A549 (cell line): ENCODE results near the gene TSHZ2.

Experiments
- CHD2 ChIP-seq: fragments of 150-350 bp; IDR thresholded peaks from 2 replicates; pipeline ENCODE4 v1.6.1; 2014; ENCODE audit warnings: low read length; ENCODE audit not compliant: partially characterized antibody
- GATA3 ChIP-seq: IDR thresholded peaks from 2 replicates; pipeline ENCODE4 v1.6.1; 2012; ENCODE audit warnings: borderline replicate concordance
- PBX3 ChIP-seq: IDR thresholded peaks from 2 replicates; pipeline ENCODE4 v1.6.1; 2012
- POLR2A ChIP-seq: IDR thresholded peaks from 2 replicates; pipeline ENCODE4 v1.6.1; 2012; ENCODE audit warnings: mild to moderate bottlenecking, low read length
- ZNF302 ChIP-seq: fragments of 250-450 bp; sonication (Bioruptor Pico); IDR thresholded peaks from 2 replicates; pipeline ENCODE4 v1.9.0; 2021; ENCODE audit warnings: inconsistent platforms, mild to moderate bottlenecking, moderate library complexity
- TF ChIP-seq, protein P1 (sequence below): fragments of >200 bp; sonication (Bioruptor Twin); formaldehyde crosslinking; IDR thresholded peaks from 3 replicates; pipeline ENCODE4 v1.5.1; 2016
- TF ChIP-seq, protein P2 (sequence below): IDR thresholded peaks from 2 replicates; pipeline ENCODE4 v1.6.1; 2012

- TF ChIP-seq POLR2A = no peak
- TF ChIP-seq, protein P1, sequence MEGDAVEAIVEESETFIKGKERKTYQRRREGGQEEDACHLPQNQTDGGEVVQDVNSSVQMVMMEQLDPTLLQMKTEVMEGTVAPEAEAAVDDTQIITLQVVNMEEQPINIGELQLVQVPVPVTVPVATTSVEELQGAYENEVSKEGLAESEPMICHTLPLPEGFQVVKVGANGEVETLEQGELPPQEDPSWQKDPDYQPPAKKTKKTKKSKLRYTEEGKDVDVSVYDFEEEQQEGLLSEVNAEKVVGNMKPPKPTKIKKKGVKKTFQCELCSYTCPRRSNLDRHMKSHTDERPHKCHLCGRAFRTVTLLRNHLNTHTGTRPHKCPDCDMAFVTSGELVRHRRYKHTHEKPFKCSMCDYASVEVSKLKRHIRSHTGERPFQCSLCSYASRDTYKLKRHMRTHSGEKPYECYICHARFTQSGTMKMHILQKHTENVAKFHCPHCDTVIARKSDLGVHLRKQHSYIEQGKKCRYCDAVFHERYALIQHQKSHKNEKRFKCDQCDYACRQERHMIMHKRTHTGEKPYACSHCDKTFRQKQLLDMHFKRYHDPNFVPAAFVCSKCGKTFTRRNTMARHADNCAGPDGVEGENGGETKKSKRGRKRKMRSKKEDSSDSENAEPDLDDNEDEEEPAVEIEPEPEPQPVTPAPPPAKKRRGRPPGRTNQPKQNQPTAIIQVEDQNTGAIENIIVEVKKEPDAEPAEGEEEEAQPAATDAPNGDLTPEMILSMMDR = no peak
- TF ChIP-seq CHD2 = no peak
- TF ChIP-seq, protein P2, sequence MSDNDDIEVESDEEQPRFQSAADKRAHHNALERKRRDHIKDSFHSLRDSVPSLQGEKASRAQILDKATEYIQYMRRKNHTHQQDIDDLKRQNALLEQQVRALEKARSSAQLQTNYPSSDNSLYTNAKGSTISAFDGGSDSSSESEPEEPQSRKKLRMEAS = no peak
- no peak for TF ChIP-seq PBX3
- TF ChIP-seq ZNF302 (CRISPR knock-in tag) = no peak
- TF ChIP-seq GATA3 = no peak
Observed at GRCh38 chr20:53343448-53343847, 371.3 kb downstream of the TSHZ2 start.
